ENCODE measurements around the gene AATF.

DNA sequence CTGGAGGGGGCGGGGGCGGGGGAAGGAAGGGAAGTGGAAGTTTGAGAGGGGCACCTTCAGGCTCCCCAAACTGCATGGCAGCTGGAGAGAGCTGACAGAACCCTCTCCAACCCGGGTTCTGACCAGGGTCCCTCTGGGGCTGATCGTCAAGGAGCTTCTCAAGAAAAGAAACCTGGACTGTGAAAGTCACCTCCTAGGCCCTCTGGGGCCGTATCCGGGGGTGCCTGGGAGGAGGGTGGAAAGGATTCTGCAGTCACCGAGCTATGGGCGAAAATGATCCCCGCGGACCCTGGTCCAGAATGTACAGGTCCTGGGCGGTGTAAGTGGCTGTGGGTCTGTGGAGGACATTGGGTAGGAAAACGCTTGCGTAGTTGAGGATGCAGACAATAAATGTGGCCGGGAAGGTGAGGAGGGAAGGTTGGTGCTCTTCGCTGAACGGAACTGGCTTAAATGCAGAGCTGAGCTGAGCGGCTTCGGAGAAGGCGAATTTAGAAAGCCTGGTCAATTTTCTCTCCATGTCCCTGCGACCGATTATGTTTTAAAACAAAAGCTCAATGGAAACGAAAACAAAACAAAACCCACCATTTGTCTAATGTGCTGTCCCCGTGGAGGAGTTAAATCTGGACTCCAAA is 15.1 kb upstream of the AATF start:
- TF ChIP-seq CTCF (IDR thresholded peaks at IDR 0.05; ENCODE audit: insufficient read depth, low read length): no peak
- TF ChIP-seq GABPA (IDR thresholded peaks at IDR 0.05; ENCODE audit: low read depth): no peak
- TF ChIP-seq, protein P1, sequence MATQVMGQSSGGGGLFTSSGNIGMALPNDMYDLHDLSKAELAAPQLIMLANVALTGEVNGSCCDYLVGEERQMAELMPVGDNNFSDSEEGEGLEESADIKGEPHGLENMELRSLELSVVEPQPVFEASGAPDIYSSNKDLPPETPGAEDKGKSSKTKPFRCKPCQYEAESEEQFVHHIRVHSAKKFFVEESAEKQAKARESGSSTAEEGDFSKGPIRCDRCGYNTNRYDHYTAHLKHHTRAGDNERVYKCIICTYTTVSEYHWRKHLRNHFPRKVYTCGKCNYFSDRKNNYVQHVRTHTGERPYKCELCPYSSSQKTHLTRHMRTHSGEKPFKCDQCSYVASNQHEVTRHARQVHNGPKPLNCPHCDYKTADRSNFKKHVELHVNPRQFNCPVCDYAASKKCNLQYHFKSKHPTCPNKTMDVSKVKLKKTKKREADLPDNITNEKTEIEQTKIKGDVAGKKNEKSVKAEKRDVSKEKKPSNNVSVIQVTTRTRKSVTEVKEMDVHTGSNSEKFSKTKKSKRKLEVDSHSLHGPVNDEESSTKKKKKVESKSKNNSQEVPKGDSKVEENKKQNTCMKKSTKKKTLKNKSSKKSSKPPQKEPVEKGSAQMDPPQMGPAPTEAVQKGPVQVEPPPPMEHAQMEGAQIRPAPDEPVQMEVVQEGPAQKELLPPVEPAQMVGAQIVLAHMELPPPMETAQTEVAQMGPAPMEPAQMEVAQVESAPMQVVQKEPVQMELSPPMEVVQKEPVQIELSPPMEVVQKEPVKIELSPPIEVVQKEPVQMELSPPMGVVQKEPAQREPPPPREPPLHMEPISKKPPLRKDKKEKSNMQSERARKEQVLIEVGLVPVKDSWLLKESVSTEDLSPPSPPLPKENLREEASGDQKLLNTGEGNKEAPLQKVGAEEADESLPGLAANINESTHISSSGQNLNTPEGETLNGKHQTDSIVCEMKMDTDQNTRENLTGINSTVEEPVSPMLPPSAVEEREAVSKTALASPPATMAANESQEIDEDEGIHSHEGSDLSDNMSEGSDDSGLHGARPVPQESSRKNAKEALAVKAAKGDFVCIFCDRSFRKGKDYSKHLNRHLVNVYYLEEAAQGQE (IDR thresholded peaks at IDR 0.05; ENCODE audit: insufficient replicate concordance, low read depth): no peak
- no peak for TF ChIP-seq SPI1 (IDR thresholded peaks at IDR 0.05; ENCODE audit: borderline replicate concordance, low read depth)
- TF ChIP-seq POLR2AphosphoS5 (IDR thresholded peaks at IDR 0.05; ENCODE audit: low read depth): no peak

Measured in HL-60 (cell line).